ENCODE data around the gene ING5.

- TF ChIP-seq CTCF (IDR thresholded peaks at IDR 0.05) (no peak), POLR2A (IDR thresholded peaks at IDR 0.05) (no peak), POLR2AphosphoS5 (IDR thresholded peaks at IDR 0.05) (no peak), EP300 (IDR thresholded peaks at IDR 0.05) (no peak)
These were observed 47.3 kb upstream of the ING5 start for GRCh38 chr2:241654551-241654950.
